ENCODE measurements around the gene DLK2. TPM values are rescaled to one million over a fixed set of nuclear protein-coding genes. Genes with fewer than 3 reads are reported as not detected.

The DLK2 gene
- total RNA-seq, 1 donor from 2014 or later: not detected

GRCh38 chr6:43494321-43494720 lies 39.0 kb upstream of the DLK2 start:
- TF ChIP-seq CTCF (IDR thresholded peaks at IDR 0.05): no peak
- intact Hi-C loops (cut with DNase I): no loop called here
- Histone ChIP-seq H3K36me3 (peaks cover 6 to 17% of the 10 kb centered on the region in 2 donors), H3K4me3 (no peak overlapping the region), H3K27ac (no peak overlapping the region), H3K4me1 (peaks cover 7 to 30% of the 10 kb centered on the region in 2 donors), H3K9me3 (no peaks in the 10 kb centered on the region), H3K27me3 (no peaks in the 10 kb centered on the region)
- DNase-seq (ENCODE audit: low spot score in 2 of 2): no peak

- Histone ChIP-seq H3K27me3 (no peaks in the 10 kb centered on the region), H3K4me3 (no peak overlapping the region), H3K36me3 (peaks cover 4 to 12% of the 10 kb centered on the region in 2 donors), H3K9me3 (no peaks in the 10 kb centered on the region), H3K27ac (no peak overlapping the region), H3K4me1 (peaks cover 7 to 30% of the 10 kb centered on the region in 2 donors)
- DNase-seq (ENCODE audit: low spot score in 2 of 2): no peak
- TF ChIP-seq CTCF (IDR thresholded peaks at IDR 0.05): no peak
- intact Hi-C loops (cut with DNase I): no loop called here
Observed at GRCh38 chr6:43493833-43494232, 38.5 kb upstream of the DLK2 start.

DNA sequence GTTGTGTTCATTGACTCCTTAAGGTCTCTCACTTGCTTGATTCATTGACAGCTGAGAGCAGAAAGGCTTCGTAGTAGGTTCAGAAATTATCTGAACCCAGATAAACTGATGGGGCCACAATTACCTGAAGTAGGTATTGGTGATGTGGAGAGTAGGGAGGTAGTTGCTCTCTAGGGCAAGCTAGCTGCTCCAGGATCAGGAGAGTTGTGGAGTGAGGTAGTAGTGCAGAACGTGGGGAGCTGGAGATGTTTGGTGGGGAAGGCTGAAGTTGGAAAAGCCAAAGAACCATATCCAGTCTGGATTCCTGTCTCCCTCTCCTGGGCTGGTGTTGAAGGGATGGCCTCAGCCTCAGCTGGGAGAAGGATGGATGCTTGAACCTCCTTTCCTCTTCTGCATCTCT lies 37.9 kb upstream of the DLK2 start:
- Histone ChIP-seq H3K27ac (no peak overlapping the region), H3K36me3 (peaks cover 0 to 6% of the 10 kb centered on the region in 2 donors), H3K27me3 (no peaks in the 10 kb centered on the region), H3K4me1 (peaks cover 7 to 30% of the 10 kb centered on the region in 2 donors), H3K9me3 (no peaks in the 10 kb centered on the region), H3K4me3 (no peak overlapping the region)
- intact Hi-C loops (cut with DNase I): no loop called here
- DNase-seq (ENCODE audit: low spot score in 2 of 2): no peak
- no peak for TF ChIP-seq CTCF (IDR thresholded peaks at IDR 0.05)

- Histone ChIP-seq H3K27ac (peak overlapping the region in 1 of 2 donors; percentile 20), H3K27me3 (no peaks in the 10 kb centered on the region), H3K4me3 (no peak overlapping the region), H3K36me3 (peaks cover 0 to under 1% of the 10 kb centered on the region in 2 donors), H3K4me1 (peaks cover 7 to 28% of the 10 kb centered on the region in 2 donors), H3K9me3 (no peaks in the 10 kb centered on the region)
- TF ChIP-seq CTCF (IDR thresholded peaks at IDR 0.05): no peak
- no peak for DNase-seq (ENCODE audit: low spot score in 2 of 2)
- intact Hi-C loops (cut with DNase I): no loop called here
Observed at GRCh38 chr6:43492673-43493072, 37.3 kb upstream of the DLK2 start.

DNA sequence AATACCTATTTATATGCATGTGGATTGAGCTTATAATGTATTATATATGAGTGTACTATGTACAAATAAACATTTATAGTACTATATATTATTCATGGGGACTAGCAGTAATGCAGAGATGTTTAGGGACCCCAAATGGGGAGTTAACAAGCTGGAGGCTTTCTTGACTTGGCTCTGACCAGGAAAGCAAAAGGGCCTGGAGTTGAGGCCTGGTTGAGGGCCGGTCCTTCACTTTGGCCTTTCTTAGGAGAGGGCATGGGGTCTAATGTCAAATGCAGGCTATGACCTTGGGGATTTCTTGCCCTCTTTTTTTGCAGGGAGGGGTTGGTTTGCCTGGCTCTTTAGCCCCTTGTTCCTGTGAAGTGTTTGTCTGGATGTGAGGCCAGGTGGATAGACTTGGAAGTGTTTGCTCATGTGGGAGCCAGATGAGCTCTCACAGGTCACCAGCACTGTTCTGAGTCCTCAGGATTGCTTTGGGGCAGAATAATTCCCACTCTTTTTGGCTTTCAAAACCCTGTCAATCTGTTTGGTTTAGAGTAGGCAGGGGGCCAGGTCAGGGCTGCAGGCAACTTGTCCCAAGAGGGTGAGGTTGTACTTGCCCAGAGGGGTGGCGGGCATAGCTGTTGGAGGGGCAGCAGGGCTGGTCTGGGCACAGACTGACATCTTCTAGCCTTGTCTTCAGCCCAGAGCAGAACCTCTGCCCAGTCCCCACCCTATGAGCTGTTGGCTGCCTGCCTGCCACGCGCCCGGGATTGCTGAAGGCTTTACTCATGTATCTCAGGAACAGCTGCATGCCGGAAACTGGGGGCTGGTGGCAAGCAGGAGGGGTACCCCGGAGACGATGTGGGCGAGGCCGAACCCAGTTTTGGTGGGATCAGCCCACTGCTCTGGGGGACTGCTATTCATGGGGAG lies 36.7 kb upstream of the DLK2 start:
- intact Hi-C loops (cut with DNase I): no loop called here
- TF ChIP-seq CTCF (IDR thresholded peaks at IDR 0.05): no peak
- Histone ChIP-seq H3K9me3 (no peaks in the 10 kb centered on the region), H3K4me1 (peaks cover 7 to 24% of the 10 kb centered on the region in 2 donors), H3K27me3 (no peaks in the 10 kb centered on the region), H3K36me3 (no peaks in the 10 kb centered on the region), H3K4me3 (no peak overlapping the region), H3K27ac (peak overlapping the region in 1 of 2 donors; percentile 20)
- peak in 1 of 2 donors; percentile 77 for DNase-seq (ENCODE audit: low spot score in 2 of 2)

Measured in ascending aorta (tissue), 2 donors.